GM18526 (cell line): ENCODE data around the gene GUK1.

Source experiments
- POLR2A ChIP-seq: IDR thresholded peaks from 3 replicates; pipeline ENCODE4 v1.6.1; 2011; ENCODE audit not compliant: insufficient read length; ENCODE audit errors: extremely low read depth

Gene GUK1

GRCh38 chr1:228180271-228180958, 40.3 kb downstream of the GUK1 start:
- TF ChIP-seq POLR2A, result no peak

DNA sequence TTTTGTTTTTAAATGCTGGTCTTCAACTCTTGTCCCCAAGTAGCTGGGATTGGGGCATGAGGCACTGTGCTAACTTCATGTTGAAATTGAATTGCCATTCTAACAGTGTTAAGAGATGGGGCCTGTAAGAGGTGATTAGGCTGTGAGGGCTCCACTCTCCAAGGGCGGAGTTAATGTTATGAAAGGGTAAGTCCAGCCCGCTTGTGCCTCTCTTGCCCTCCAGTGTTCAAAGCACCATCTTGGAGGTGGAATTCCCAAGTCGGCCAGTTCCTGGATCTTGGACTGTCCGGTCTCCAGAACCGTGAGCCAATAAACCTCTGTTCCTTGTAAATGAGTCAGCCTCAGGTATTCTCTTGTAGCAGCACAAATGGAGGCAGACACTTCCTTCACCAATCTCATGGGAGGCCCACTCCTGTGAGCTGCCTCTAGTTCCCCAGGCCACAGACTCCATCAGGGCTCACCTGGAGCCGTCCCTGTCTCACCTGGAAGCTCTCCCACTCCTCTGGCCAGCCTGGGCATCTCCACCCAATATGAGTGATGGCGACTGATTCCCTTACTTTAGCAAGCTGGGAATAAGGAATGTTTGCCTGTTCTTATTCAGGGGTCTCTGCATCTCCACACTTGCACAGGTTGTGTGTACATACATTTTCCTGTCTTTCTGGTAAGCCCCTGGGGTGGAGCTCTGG, 41.0 kb downstream of the GUK1 start:
- no peak for TF ChIP-seq POLR2A

- TF ChIP-seq POLR2A, result no peak
Observed at GRCh38 chr1:228181645-228182034, 41.6 kb downstream of the GUK1 start.

- TF ChIP-seq POLR2A, result no peak
Observed at GRCh38 chr1:228182296-228183030, 42.4 kb downstream of the GUK1 start.

- TF ChIP-seq POLR2A, result no peak
Observed at GRCh38 chr1:228184152-228184551, 44.1 kb downstream of the GUK1 start.

- no peak for TF ChIP-seq POLR2A
Observed at GRCh38 chr1:228185641-228185965, 45.5 kb downstream of the GUK1 start.

DNA sequence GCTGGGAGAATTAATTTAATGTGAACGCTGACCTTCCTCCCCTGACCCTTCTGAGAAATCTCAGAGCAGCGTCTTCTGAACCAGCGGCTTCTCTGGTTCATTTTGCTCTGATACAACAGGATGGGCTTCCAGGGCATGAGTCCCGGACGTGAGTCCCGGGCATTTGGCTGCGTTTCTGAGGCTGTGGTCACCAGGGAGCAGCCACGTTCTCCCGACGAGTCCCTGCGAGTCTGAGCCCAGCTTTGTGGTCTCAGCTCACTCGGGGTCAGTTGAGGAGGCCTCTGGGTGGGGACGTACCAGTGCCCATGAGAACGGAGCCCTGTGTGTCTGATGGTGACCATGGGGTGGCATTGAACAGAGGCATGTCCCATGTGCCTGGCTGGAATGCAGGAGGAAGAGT, 50.1 kb downstream of the GUK1 start:
- TF ChIP-seq POLR2A, result no peak

- TF ChIP-seq POLR2A, result no peak
Observed at GRCh38 chr1:228190778-228191177, 50.7 kb downstream of the GUK1 start.

DNA sequence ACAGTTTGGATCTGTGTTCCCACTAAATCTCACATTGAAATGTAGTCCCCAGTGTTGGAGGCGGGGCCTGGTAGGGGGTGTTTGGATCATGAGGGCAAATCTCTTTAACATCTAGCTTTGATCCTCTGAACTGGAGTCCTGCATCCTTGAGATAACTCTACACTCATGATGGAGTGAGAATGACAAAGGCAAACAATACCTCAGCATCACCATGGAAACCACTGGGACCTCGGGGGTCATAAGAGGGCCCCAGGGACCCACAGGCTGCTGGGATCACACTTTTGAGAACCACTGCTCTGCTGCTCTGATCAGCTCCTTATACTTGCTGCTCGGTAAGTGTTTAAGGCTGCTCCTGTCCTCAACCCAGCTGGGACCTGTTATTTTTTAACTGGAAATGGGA, 54.4 kb downstream of the GUK1 start:
- no peak for TF ChIP-seq POLR2A

DNA sequence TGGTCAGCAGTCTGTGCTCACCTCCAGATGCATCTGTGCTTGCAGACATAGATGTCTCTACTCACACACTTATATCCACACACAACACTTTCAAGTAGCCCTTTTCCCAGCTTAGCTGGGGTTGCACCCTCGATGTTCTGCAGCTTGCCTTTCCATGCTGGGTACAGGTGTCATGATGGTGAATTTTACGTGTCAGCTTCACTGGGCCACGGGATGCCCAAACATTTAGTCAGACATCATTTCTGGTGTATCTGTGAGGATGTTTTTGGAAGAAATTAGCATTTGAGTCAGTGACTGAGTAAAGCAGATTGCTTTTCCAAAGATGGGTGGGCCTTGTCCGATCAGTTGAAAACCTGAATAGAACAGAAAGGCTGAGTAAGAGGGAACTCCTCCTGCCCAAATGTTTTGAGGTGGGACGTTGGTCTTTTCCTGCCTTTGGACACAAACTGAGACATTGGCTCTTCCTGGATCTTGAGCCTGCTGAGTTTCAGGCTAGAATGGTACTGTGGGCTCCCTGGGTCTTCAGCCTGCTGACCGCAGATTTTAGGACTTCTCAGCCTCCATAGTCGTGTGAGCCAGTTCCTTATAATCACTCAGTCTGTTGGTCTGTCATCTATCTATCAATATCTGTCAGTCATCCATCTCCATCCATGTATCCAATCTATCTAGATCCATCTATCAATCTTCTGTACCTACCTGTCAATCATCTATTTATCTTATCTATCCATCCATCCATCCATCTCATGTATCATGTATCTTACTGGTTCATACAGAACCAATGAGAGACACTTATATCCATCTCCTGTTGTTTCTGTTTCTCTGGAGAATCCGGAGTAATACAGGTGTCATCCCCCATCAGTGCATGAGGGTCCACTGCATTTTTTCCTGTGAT, 55.1 kb downstream of the GUK1 start:
- no peak for TF ChIP-seq POLR2A

DNA sequence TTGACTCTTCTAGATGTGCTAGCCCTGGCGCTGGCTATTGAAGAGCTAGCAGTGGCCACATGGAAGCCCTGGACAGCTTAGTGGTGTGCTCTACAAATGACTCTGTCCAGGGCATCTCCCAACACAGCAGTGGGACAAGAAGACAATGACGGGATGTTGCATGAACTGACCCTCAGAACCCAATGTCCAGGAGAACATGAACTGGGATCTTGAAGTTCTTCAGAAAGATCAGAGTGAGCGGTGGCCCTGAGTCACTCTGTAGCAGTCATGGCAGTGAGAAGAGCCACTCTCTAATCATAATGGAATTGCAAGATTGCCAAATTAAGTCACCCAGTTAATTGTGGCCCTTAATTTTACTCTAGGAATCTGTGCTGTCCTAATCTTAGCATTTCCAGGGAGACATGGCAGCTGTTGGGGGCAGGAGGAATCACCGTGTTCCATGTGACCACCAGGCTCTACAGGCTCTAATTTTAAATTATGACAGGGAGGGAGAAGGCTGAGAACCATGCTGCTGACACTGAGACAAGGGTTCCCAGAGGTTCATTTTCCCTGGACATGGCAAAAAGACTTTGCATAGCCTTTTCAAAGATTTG, 57.6 kb downstream of the GUK1 start:
- no peak for TF ChIP-seq POLR2A
